H1 (cell line): ENCODE data around the gene LSM2. TPM values are rescaled to one million over a fixed set of nuclear protein-coding genes. Genes with fewer than 3 reads are reported as not detected.

Source experiments
- polyA plus RNA-seq, 7 experiments: library from polyadenylated mRNA; depleted of rRNA in 3 of 7; stranded (reverse) in 5 of 7; unstranded in 2 of 7; fragments of >200 nt in 5 of 7; fragments of 200-250 nt in 2 of 7; gene quantifications; 1 replicate in 5 of 7; 2 replicates in 1 of 7; 4 replicates in 1 of 7; pipeline versions ENCODE4 v1.2.1 to v1.2.3, GENCODE V29; 2011 to 2013; ENCODE audit warnings: missing spikeins in 2 of 7, mixed read lengths in 2 of 7
- small RNA-seq: library from polyadenylated mRNA; stranded (forward); fragments of <200 nt; extraction: miRNeasy Mini kit (QIAGEN cat#:217004); gene quantifications from one replicate; pipeline ENCODE3, GENCODE V24; 2013; ENCODE audit not compliant: insufficient read depth
- total RNA-seq: library from RNA; stranded (reverse); fragmentation: NEBNext Ultra II Directional; extraction: Animal tissue kit (Norgen Biotek cat#: 25700); gene quantifications from 2 replicates; pipeline ENCODE4 v1.2.1, GENCODE V29; 2021

LSM2 gene
- total and polyA plus RNA-seq, 2 of the 8 experiments (the other 6 are each of a cell fraction or from before 2014, with no cell fraction given): 127 to 168 TPM

Small RNAs within 50 kb of the gene (small RNA-seq; reads per million reads assigned to genes)
- gene MSH5-SAPCD1 (not detected), gene RF00019 (not detected), gene RNU6-850P (not detected), gene SAPCD1 (not detected), gene SNORD48 (11,909 reads per million, percentile 100 among the genes with 10 or more reads in this experiment), gene SNORD52 (not detected)

Other genes starting within 250 kb of the LSM2 start
Only the 30 nearest of the 40 such genes appear.
- 325 and 354 TPM in 2 replicates for gene BAG6, start 154.3 kb downstream of the LSM2 start, total RNA-seq
- gene BAG6, start 154.3 kb downstream of the LSM2 start, polyA plus RNA-seq (2011; rRNA removed): 199 and 291 TPM in 2 replicates
- 3.4 and 3.8 TPM in 2 replicates for gene APOM, start 151.1 kb downstream of the LSM2 start, total RNA-seq
- 9.2 and 12.0 TPM in 2 replicates for gene APOM, start 151.1 kb downstream of the LSM2 start, polyA plus RNA-seq (2011; rRNA removed)
- gene C6orf47, start 146.2 kb downstream of the LSM2 start, total RNA-seq: 14.6 and 15.6 TPM in 2 replicates
- gene C6orf47, start 146.2 kb downstream of the LSM2 start, polyA plus RNA-seq (2011; rRNA removed): 4.7 and 7.2 TPM in 2 replicates
- 24.5 and 26.9 TPM in 2 replicates for gene GPANK1, start 142.0 kb downstream of the LSM2 start, total RNA-seq
- gene GPANK1, start 142.0 kb downstream of the LSM2 start, polyA plus RNA-seq (2011; rRNA removed): 30.2 and 33.2 TPM in 2 replicates
- 192 and 208 TPM in 2 replicates for gene CSNK2B, start 140.9 kb downstream of the LSM2 start, total RNA-seq
- 147 and 169 TPM in 2 replicates for gene CSNK2B, start 140.9 kb downstream of the LSM2 start, polyA plus RNA-seq (2011; rRNA removed)
- gene LY6G5B, start 137.0 kb downstream of the LSM2 start, total RNA-seq: 12.1 and 12.6 TPM in 2 replicates
- 9.5 and 10.6 TPM in 2 replicates for gene LY6G5B, start 137.0 kb downstream of the LSM2 start, polyA plus RNA-seq (2011; rRNA removed)
- gene LY6G5C, start 125.9 kb downstream of the LSM2 start, total RNA-seq: 1.1 and 1.2 TPM in 2 replicates
- 1.8 and 2.1 TPM in 2 replicates for gene LY6G5C, start 125.9 kb downstream of the LSM2 start, polyA plus RNA-seq (2011; rRNA removed)
- gene ABHD16A, start 103.6 kb downstream of the LSM2 start, total RNA-seq: 29.3 and 32.9 TPM in 2 replicates
- 40.2 and 49.6 TPM in 2 replicates for gene ABHD16A, start 103.6 kb downstream of the LSM2 start, polyA plus RNA-seq (2011; rRNA removed)
- not detected in 2 replicates for gene LY6G6F, start 100.1 kb downstream of the LSM2 start, total RNA-seq
- not detected in 2 replicates for gene LY6G6F, start 100.1 kb downstream of the LSM2 start, polyA plus RNA-seq (2011; rRNA removed)
- not detected in 2 replicates for gene LY6G6D, start 91.6 kb downstream of the LSM2 start, total RNA-seq
- gene LY6G6D, start 91.6 kb downstream of the LSM2 start, polyA plus RNA-seq (2011; rRNA removed): 0.74 and 1.8 TPM in 2 replicates
- 0.33 TPM in 1 of 2 replicates, not detected in the other for gene LY6G6C, start 85.2 kb downstream of the LSM2 start, total RNA-seq
- gene LY6G6C, start 85.2 kb downstream of the LSM2 start, polyA plus RNA-seq (2011; rRNA removed): 0.23 and 0.49 TPM in 2 replicates
- gene MPIG6B, start 83.6 kb downstream of the LSM2 start, total RNA-seq: not detected in 2 replicates
- gene MPIG6B, start 83.6 kb downstream of the LSM2 start, polyA plus RNA-seq (2011; rRNA removed): 0.18 and 0.33 TPM in 2 replicates
- gene DDAH2, start 77.7 kb downstream of the LSM2 start, total RNA-seq: 53.3 and 55.5 TPM in 2 replicates
- 73.5 and 104 TPM in 2 replicates for gene DDAH2, start 77.7 kb downstream of the LSM2 start, polyA plus RNA-seq (2011; rRNA removed)
- gene CLIC1, start 70.4 kb downstream of the LSM2 start, total RNA-seq: 250 and 259 TPM in 2 replicates
- gene CLIC1, start 70.4 kb downstream of the LSM2 start, polyA plus RNA-seq (2011; rRNA removed): 236 and 277 TPM in 2 replicates
- gene MSH5, start 67.0 kb downstream of the LSM2 start, total RNA-seq: 21.3 and 25.3 TPM in 2 replicates
- 26.5 and 34.5 TPM in 2 replicates for gene MSH5, start 67.0 kb downstream of the LSM2 start, polyA plus RNA-seq (2011; rRNA removed)
- 3.4 and 5.9 TPM in 2 replicates for gene SAPCD1, start 44.3 kb downstream of the LSM2 start, total RNA-seq
- 3.1 and 4.4 TPM in 2 replicates for gene SAPCD1, start 44.3 kb downstream of the LSM2 start, polyA plus RNA-seq (2011; rRNA removed)
- gene VWA7, start 29.6 kb downstream of the LSM2 start, total RNA-seq: 1.5 and 2.1 TPM in 2 replicates
- gene VWA7, start 29.6 kb downstream of the LSM2 start, polyA plus RNA-seq (2011; rRNA removed): 0.82 and 1.1 TPM in 2 replicates
- 162 and 163 TPM in 2 replicates for gene VARS1, start 11.2 kb downstream of the LSM2 start, total RNA-seq
- gene VARS1, start 11.2 kb downstream of the LSM2 start, polyA plus RNA-seq (2011; rRNA removed): 53.5 and 99.3 TPM in 2 replicates
- 1.6 and 1.9 TPM in 2 replicates for gene HSPA1L, start 8.3 kb upstream of the LSM2 start, total RNA-seq
- 0.78 and 1.00 TPM in 2 replicates for gene HSPA1L, start 8.3 kb upstream of the LSM2 start, polyA plus RNA-seq (2011; rRNA removed)
- gene HSPA1A, start 8.6 kb upstream of the LSM2 start, total RNA-seq: 54.0 and 59.9 TPM in 2 replicates
- gene HSPA1A, start 8.6 kb upstream of the LSM2 start, polyA plus RNA-seq (2011; rRNA removed): 40.7 and 50.2 TPM in 2 replicates
- gene HSPA1B, start 20.8 kb upstream of the LSM2 start, total RNA-seq: 76.6 and 89.3 TPM in 2 replicates
- gene HSPA1B, start 20.8 kb upstream of the LSM2 start, polyA plus RNA-seq (2011; rRNA removed): 36.6 and 43.8 TPM in 2 replicates
- 41.2 and 43.4 TPM in 2 replicates for gene NEU1, start 55.9 kb upstream of the LSM2 start, total RNA-seq
- 65.6 and 72.1 TPM in 2 replicates for gene NEU1, start 55.9 kb upstream of the LSM2 start, polyA plus RNA-seq (2011; rRNA removed)
- gene SLC44A4, start 72.0 kb upstream of the LSM2 start, total RNA-seq: 2.5 and 4.8 TPM in 2 replicates
- 7.0 and 7.1 TPM in 2 replicates for gene SLC44A4, start 72.0 kb upstream of the LSM2 start, polyA plus RNA-seq (2011; rRNA removed)
- 177 and 183 TPM in 2 replicates for gene EHMT2, start 90.7 kb upstream of the LSM2 start, total RNA-seq
- gene EHMT2, start 90.7 kb upstream of the LSM2 start, polyA plus RNA-seq (2011; rRNA removed): 125 and 187 TPM in 2 replicates
- gene ZBTB12, start 95.1 kb upstream of the LSM2 start, total RNA-seq: 40.8 and 42.1 TPM in 2 replicates
- 20.7 and 32.4 TPM in 2 replicates for gene ZBTB12, start 95.1 kb upstream of the LSM2 start, polyA plus RNA-seq (2011; rRNA removed)
- gene C2, start 120.8 kb upstream of the LSM2 start, total RNA-seq: 0.26 and 0.61 TPM in 2 replicates
- 0.38 and 1.0 TPM in 2 replicates for gene C2, start 120.8 kb upstream of the LSM2 start, polyA plus RNA-seq (2011; rRNA removed)
- gene CFB, start 139.1 kb upstream of the LSM2 start, total RNA-seq: not detected in 2 replicates
- gene CFB, start 139.1 kb upstream of the LSM2 start, polyA plus RNA-seq (2011; rRNA removed): 0.09 and 0.20 TPM in 2 replicates
- 71.1 and 71.5 TPM in 2 replicates for gene NELFE, start 152.0 kb upstream of the LSM2 start, total RNA-seq
- 49.2 and 52.3 TPM in 2 replicates for gene NELFE, start 152.0 kb upstream of the LSM2 start, polyA plus RNA-seq (2011; rRNA removed)
- 59.7 and 68.5 TPM in 2 replicates for gene SKIC2, start 152.2 kb upstream of the LSM2 start, total RNA-seq
- 42.1 and 70.5 TPM in 2 replicates for gene SKIC2, start 152.2 kb upstream of the LSM2 start, polyA plus RNA-seq (2011; rRNA removed)
- gene DXO, start 165.2 kb upstream of the LSM2 start, total RNA-seq: 14.7 and 16.2 TPM in 2 replicates
- gene DXO, start 165.2 kb upstream of the LSM2 start, polyA plus RNA-seq (2011; rRNA removed): 23.9 and 30.5 TPM in 2 replicates